Measurements from ENCODE around the gene DEFB129.
"Not testable (repeated sequence)": the region's sequence is repeated elsewhere in the genome, so short reads cannot be mapped to it uniquely, and the experiment has no call there.

DEFB129 gene

GRCh38 chr20:226958-227357, at the start of gene DEFB129:
TSS of gene DEFB129 (plus strand) at chr20:227258. CDS start at chr20:227289, 31 bp downstream.
- no peak for TF ChIP-seq CTCF (IDR thresholded peaks at IDR 0.05; ENCODE audit: extremely low read depth, insufficient read depth, missing control alignments)
- DNase-seq (ENCODE audit: low spot score) = no peak
- in situ Hi-C loops (cut with MboI; ENCODE audit: low pct_unique_long_range_greater_than_20kb, low sequenced_read_pairs, unreplicated experiment) = loop anchor here (10.0 kb wide), 1 partner anchor 108 kb away; no protein-coding TSS in a partner anchor

DNA sequence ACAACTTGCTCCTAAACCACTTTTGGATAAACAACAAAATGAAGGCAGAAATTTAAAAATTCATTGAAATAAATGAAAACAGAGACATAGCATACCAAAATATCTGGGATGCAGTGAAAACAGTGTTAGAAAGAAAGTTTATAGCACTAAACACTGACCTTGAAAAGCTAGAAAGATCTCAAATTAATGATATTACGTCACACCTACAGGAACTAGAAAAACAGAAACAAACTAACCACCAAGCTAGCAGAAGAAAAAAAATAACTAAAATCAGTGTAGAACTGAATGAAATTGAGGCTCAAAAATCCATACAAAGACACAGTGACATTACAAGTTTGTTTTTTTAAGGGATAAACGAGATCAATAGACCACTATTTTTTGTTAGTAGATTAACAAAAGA, 42.8 kb upstream of the DEFB129 start:
- TF ChIP-seq CTCF (IDR thresholded peaks at IDR 0.05; ENCODE audit: extremely low read depth, insufficient read depth, missing control alignments) = no peak
- DNase-seq (ENCODE audit: low spot score) = no peak
- in situ Hi-C loops (cut with MboI; ENCODE audit: low pct_unique_long_range_greater_than_20kb, low sequenced_read_pairs, unreplicated experiment) = no loop called here

DNA sequence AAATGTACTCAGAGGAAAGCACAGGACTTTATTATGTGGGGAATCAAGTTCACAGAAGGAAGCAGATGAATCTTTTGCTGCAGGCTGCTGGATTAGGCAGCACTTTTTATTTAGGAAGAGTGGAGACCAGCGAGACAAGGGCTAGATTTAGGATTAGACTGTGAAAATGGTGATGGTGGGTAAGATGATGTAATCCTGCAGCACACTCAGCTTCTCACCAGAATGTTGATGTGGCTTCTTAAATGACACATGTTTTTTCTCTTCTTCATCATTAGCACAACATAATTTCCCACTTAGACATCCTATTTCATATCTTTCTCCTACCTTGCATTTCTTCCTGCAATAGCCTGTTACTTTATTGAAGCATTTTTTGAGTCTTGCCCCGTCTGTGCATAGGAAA, 39.3 kb upstream of the DEFB129 start:
- DNase-seq (ENCODE audit: low spot score) = no peak
- TF ChIP-seq CTCF (IDR thresholded peaks at IDR 0.05; ENCODE audit: extremely low read depth, insufficient read depth, missing control alignments) = no peak

GRCh38 chr20:189611-190010, 37.4 kb upstream of the DEFB129 start, which contains the start of gene DEFB128:
TSS of gene DEFB128 (minus strand) at chr20:189711. CDS start at chr20:189623, 88 bp downstream.
- in situ Hi-C loops (cut with MboI; ENCODE audit: low pct_unique_long_range_greater_than_20kb, low sequenced_read_pairs, unreplicated experiment) = no loop called here
- DNase-seq (ENCODE audit: low spot score) = no peak
- no peak for TF ChIP-seq CTCF (IDR thresholded peaks at IDR 0.05; ENCODE audit: extremely low read depth, insufficient read depth, missing control alignments)

More for the DNA sequence above, 39.3 kb upstream of the DEFB129 start:
- in situ Hi-C loops (cut with MboI; ENCODE audit: low pct_unique_long_range_greater_than_20kb, low sequenced_read_pairs, unreplicated experiment) = no loop called here

DNA sequence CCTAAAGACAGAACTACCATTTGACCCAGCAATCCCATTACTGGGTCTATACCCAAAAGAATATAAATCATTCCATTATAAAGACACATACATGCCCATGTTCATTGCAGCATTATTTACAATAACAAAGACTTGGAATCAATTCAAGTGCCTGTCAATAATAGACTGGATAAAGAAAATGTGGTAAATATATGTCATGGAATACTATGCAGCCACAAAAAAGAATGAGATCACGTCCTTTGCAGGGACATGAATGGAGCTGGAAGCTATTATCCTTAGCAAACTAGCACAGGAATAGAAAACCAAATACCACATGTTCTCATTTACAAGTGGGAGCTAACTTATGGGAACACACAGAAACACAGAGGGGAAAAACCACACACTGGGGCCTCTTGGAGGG, 28.8 kb upstream of the DEFB129 start:
- in situ Hi-C loops (cut with MboI; ENCODE audit: low pct_unique_long_range_greater_than_20kb, low sequenced_read_pairs, unreplicated experiment) = no loop called here
- no peak for DNase-seq (ENCODE audit: low spot score)
- no peak for TF ChIP-seq CTCF (IDR thresholded peaks at IDR 0.05; ENCODE audit: extremely low read depth, insufficient read depth, missing control alignments)

DNA sequence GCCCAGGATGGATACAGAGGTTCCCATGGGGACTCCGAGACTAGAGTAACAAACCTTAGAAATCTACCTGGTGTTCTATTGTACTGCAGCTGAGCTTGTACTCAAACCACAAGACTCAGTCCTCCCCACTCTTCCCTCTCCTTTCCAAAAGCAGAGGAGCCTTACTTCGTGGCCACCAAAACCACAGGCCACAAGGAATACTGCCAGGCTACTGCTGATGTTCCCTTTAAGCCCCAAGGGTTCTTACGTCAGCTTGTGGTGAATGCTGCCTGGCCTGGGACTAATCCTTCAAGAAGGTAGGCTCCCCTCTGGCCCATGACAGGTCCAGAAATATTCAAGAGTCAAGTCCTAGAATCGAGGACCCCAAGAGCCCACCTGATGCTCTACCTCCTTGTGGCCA, 27.1 kb upstream of the DEFB129 start:
- DNase-seq (ENCODE audit: low spot score) = no peak
- in situ Hi-C loops (cut with MboI; ENCODE audit: low pct_unique_long_range_greater_than_20kb, low sequenced_read_pairs, unreplicated experiment) = no loop called here
- no peak for TF ChIP-seq CTCF (IDR thresholded peaks at IDR 0.05; ENCODE audit: extremely low read depth, insufficient read depth, missing control alignments)

DNA sequence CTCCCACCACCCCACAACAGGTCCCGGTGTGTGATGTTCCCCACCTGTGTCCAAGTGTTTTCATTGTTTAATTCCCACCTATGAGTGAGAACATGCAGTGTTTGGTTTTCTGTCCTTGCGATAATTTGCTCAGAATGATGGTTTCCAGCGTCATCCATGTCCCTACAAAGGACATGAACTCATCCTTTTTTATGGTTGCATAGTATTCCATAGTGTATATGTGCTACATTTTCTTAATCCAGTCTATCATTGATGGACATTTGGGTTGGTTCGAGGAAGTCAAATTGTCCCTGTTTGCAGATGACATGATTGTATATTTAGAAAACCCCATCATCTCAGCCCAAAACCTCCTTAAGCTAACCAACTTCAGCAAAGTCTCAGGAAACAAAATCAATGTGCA, 23.4 kb upstream of the DEFB129 start:
- in situ Hi-C loops (cut with MboI; ENCODE audit: low pct_unique_long_range_greater_than_20kb, low sequenced_read_pairs, unreplicated experiment); DNase-seq (ENCODE audit: low spot score): not testable (repeated sequence)

Data from GM13977 (cell line).